NCI-H187 (cell line): ENCODE results near the gene MICAL3.

Experiments
- DNase-seq, 2 experiments: peaks; one replicate each; lab custom pipeline; 2025; lab: John Stamatoyannopoulos, UW

Gene MICAL3

GRCh38 chr22:17974087-17974486 is 50.3 kb downstream of the MICAL3 start:
- no peak for DNase-seq

- no peak for DNase-seq
These were observed 51.1 kb downstream of the MICAL3 start for GRCh38 chr22:17973217-17973616.

- DNase-seq, result no peak
These were observed 51.8 kb downstream of the MICAL3 start for GRCh38 chr22:17972385-17973191.

GRCh38 chr22:17971711-17972110 is 52.6 kb downstream of the MICAL3 start:
- no peak for DNase-seq

GRCh38 chr22:17970201-17970708 is 54.1 kb downstream of the MICAL3 start:
- DNase-seq, result no peak

- no peak for DNase-seq
These were observed 54.7 kb downstream of the MICAL3 start for GRCh38 chr22:17969701-17970113.

- peak; percentile 17 to 72 for DNase-seq
These were observed 56.2 kb downstream of the MICAL3 start for GRCh38 chr22:17968126-17968525.

GRCh38 chr22:17966403-17966717 is 58.0 kb downstream of the MICAL3 start:
- DNase-seq, result no peak

- DNase-seq, result no peak
These were observed 58.6 kb downstream of the MICAL3 start for GRCh38 chr22:17965538-17966402.

GRCh38 chr22:17964643-17965042 is 59.7 kb downstream of the MICAL3 start:
- no peak for DNase-seq

- DNase-seq, result no peak
These were observed 60.2 kb downstream of the MICAL3 start for GRCh38 chr22:17964156-17964555.

- no peak for DNase-seq
These were observed 61.3 kb downstream of the MICAL3 start for GRCh38 chr22:17963015-17963414.

GRCh38 chr22:17962168-17962567 is 62.2 kb downstream of the MICAL3 start:
- DNase-seq, result no peak

GRCh38 chr22:17961446-17961729 is 63.0 kb downstream of the MICAL3 start:
- no peak for DNase-seq

GRCh38 chr22:17960695-17961445 is 63.5 kb downstream of the MICAL3 start:
- DNase-seq, result no peak

GRCh38 chr22:17960011-17960410 is 64.3 kb downstream of the MICAL3 start:
- DNase-seq, result no peak

GRCh38 chr22:17958166-17958565 is 66.2 kb downstream of the MICAL3 start:
- DNase-seq, result no peak

- no peak for DNase-seq
These were observed 66.7 kb downstream of the MICAL3 start for GRCh38 chr22:17957693-17958092.

- no peak for DNase-seq
These were observed 67.2 kb downstream of the MICAL3 start for GRCh38 chr22:17957204-17957603.

GRCh38 chr22:17956630-17957029 is 67.7 kb downstream of the MICAL3 start:
- no peak for DNase-seq

- no peak for DNase-seq
These were observed 68.6 kb downstream of the MICAL3 start for GRCh38 chr22:17955590-17956379.
